ENCODE measurements around the gene SSTR3.

DNA sequence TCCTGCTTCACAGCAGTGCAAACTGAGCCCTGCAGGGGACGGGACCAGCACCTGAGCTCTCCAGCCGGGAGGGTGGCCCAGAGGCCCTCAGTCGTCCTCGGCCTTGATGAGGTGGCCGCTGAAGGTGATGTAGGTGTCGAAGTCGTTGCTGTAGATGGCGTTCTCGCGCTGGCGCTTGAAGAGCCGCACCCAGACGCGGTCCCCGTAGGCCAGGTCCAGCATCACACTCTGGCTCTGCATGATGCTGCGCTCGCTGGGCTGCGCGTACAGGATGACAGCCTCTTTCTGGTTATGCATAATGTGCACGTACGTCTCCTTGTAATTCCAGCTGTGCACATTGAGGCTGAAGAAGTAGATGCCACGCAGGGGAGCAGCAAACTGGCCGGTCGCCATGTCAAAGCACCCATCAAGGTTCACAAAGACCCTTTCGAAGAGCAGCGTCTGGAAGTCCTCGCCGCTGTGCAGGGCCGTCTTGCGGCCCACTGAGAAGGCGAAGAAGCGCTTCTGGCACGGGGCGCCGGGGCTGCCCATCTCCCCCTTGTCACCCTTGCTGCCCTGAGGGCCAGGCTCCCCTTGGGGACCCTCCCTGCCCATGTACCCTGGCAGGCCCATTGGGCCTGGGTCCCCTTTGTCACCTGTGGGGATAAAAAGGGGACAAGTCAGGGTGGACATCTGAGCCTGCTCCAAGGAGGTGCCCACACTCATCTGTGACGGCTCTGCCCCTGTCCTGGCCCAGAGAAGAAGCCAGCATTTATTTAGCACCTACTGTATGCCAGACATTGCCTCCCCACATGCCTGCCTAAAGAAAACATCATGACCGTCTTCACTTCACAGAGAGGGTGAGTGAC is 30.0 kb downstream of the SSTR3 start:
- TF ChIP-seq, protein P1, sequence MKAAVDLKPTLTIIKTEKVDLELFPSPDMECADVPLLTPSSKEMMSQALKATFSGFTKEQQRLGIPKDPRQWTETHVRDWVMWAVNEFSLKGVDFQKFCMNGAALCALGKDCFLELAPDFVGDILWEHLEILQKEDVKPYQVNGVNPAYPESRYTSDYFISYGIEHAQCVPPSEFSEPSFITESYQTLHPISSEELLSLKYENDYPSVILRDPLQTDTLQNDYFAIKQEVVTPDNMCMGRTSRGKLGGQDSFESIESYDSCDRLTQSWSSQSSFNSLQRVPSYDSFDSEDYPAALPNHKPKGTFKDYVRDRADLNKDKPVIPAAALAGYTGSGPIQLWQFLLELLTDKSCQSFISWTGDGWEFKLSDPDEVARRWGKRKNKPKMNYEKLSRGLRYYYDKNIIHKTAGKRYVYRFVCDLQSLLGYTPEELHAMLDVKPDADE (CRISPR knock-in tag; IDR thresholded peaks at IDR 0.05): no peak
- TF ChIP-seq, protein P2, sequence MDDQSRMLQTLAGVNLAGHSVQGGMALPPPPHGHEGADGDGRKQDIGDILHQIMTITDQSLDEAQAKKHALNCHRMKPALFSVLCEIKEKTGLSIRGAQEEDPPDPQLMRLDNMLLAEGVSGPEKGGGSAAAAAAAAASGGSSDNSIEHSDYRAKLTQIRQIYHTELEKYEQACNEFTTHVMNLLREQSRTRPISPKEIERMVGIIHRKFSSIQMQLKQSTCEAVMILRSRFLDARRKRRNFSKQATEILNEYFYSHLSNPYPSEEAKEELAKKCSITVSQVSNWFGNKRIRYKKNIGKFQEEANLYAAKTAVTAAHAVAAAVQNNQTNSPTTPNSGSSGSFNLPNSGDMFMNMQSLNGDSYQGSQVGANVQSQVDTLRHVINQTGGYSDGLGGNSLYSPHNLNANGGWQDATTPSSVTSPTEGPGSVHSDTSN (CRISPR knock-in tag; IDR thresholded peaks at IDR 0.05; ENCODE audit: borderline replicate concordance): no peak
- TF ChIP-seq, protein P3, sequence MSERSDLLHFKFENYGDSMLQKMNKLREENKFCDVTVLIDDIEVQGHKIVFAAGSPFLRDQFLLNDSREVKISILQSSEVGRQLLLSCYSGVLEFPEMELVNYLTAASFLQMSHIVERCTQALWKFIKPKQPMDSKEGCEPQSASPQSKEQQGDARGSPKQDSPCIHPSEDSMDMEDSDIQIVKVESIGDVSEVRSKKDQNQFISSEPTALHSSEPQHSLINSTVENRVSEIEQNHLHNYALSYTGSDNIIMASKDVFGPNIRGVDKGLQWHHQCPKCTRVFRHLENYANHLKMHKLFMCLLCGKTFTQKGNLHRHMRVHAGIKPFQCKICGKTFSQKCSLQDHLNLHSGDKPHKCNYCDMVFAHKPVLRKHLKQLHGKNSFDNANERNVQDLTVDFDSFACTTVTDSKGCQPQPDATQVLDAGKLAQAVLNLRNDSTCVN (CRISPR knock-in tag; IDR thresholded peaks at IDR 0.05; ENCODE audit: borderline replicate concordance): no peak
- TF ChIP-seq, protein P4, sequence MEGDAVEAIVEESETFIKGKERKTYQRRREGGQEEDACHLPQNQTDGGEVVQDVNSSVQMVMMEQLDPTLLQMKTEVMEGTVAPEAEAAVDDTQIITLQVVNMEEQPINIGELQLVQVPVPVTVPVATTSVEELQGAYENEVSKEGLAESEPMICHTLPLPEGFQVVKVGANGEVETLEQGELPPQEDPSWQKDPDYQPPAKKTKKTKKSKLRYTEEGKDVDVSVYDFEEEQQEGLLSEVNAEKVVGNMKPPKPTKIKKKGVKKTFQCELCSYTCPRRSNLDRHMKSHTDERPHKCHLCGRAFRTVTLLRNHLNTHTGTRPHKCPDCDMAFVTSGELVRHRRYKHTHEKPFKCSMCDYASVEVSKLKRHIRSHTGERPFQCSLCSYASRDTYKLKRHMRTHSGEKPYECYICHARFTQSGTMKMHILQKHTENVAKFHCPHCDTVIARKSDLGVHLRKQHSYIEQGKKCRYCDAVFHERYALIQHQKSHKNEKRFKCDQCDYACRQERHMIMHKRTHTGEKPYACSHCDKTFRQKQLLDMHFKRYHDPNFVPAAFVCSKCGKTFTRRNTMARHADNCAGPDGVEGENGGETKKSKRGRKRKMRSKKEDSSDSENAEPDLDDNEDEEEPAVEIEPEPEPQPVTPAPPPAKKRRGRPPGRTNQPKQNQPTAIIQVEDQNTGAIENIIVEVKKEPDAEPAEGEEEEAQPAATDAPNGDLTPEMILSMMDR (CRISPR knock-in tag; IDR thresholded peaks at IDR 0.05): no peak
- no peak for TF ChIP-seq NRL (CRISPR knock-in tag; IDR thresholded peaks at IDR 0.05; ENCODE audit: borderline replicate concordance)
- TF ChIP-seq FOXA1 (IDR thresholded peaks at IDR 0.05): no peak
- TF ChIP-seq FOXA1 (CRISPR knock-in tag; IDR thresholded peaks at IDR 0.05): no peak
- TF ChIP-seq POLR2A (IDR thresholded peaks at IDR 0.05; ENCODE audit: insufficient read depth in 1 of 2, low read depth in 2 of 2, low read length in 2 of 2): no peak
- no peak for TF ChIP-seq ATF2 (CRISPR knock-in tag; IDR thresholded peaks at IDR 0.05)
